GM18498 (cell line): ENCODE results near the gene SV2C.
"Not testable (repeated sequence)": the region's sequence is repeated elsewhere in the genome, so short reads cannot be mapped to it uniquely, and the experiment has no call there.

ENCODE experiments used
- ATAC-seq: cut with Tn5 transposase; IDR thresholded peaks from one replicate; pipeline ENCODE4 v1.9.1; 2021; ENCODE audit warnings: mild to moderate bottlenecking, moderate library complexity; ENCODE audit not compliant: unreplicated experiment

SV2C gene

GRCh38 chr5:76199336-76200318, 116.4 kb downstream of the SV2C start:
- no peak for ATAC-seq

GRCh38 chr5:76202182-76202581, 119.0 kb downstream of the SV2C start:
- ATAC-seq: no peak

GRCh38 chr5:76204191-76204590, 121.0 kb downstream of the SV2C start:
- ATAC-seq: no peak

GRCh38 chr5:76204713-76205112, 121.5 kb downstream of the SV2C start:
- ATAC-seq: no peak

GRCh38 chr5:76207120-76207519, 123.9 kb downstream of the SV2C start:
- ATAC-seq: no peak

- no peak for ATAC-seq
Observed at GRCh38 chr5:76209297-76209696, 126.1 kb downstream of the SV2C start.

- no peak for ATAC-seq
Observed at GRCh38 chr5:76210946-76211345, 127.8 kb downstream of the SV2C start.

- no peak for ATAC-seq
Observed at GRCh38 chr5:76213858-76214257, 130.7 kb downstream of the SV2C start.

GRCh38 chr5:76216748-76217147, 133.6 kb downstream of the SV2C start:
- no peak for ATAC-seq

- ATAC-seq: no peak
Observed at GRCh38 chr5:76219636-76220035, 136.5 kb downstream of the SV2C start.

- ATAC-seq: no peak
Observed at GRCh38 chr5:76221311-76221710, 138.1 kb downstream of the SV2C start.

GRCh38 chr5:76222318-76222717, 139.1 kb downstream of the SV2C start:
- ATAC-seq: no peak

- no peak for ATAC-seq
Observed at GRCh38 chr5:76223696-76224095, 140.5 kb downstream of the SV2C start.

- ATAC-seq: no peak
Observed at GRCh38 chr5:76224898-76225297, 141.7 kb downstream of the SV2C start.

- no peak for ATAC-seq
Observed at GRCh38 chr5:76225336-76225735, 142.2 kb downstream of the SV2C start.

GRCh38 chr5:76229900-76230299, 146.7 kb downstream of the SV2C start:
- ATAC-seq: no peak

- ATAC-seq: no peak
Observed at GRCh38 chr5:76230711-76231285, 147.6 kb downstream of the SV2C start.

- ATAC-seq: no peak
Observed at GRCh38 chr5:76234665-76235064, 151.5 kb downstream of the SV2C start.

- ATAC-seq: no peak
Observed at GRCh38 chr5:76236684-76237083, 153.5 kb downstream of the SV2C start.

GRCh38 chr5:76240336-76240735, 157.2 kb downstream of the SV2C start:
- no peak for ATAC-seq

GRCh38 chr5:76242155-76242554, 159.0 kb downstream of the SV2C start:
- ATAC-seq: not testable (repeated sequence)

- no peak for ATAC-seq
Observed at GRCh38 chr5:76245590-76245989, 162.4 kb downstream of the SV2C start.
